Chondrocyte (in vitro differentiated cells): ENCODE results near the gene CLIP4. TPM values are rescaled to one million over a fixed set of nuclear protein-coding genes. Genes with fewer than 3 reads are reported as not detected.

ENCODE experiments used
- DNase-seq: peaks from one replicate; pipeline ENCODE4 v3.0.0; 2021; ENCODE audit warnings: mixed read lengths, low spot score
- H3K27ac Mint-ChIP-seq: one replicate; pipeline ENCODE4 v1.8.0; 2021; ENCODE audit warnings: mild to moderate bottlenecking, moderate library complexity, mixed read lengths; ENCODE audit not compliant: unreplicated experiment
- H3K27me3 Mint-ChIP-seq: 2 replicates; pipeline ENCODE4 v1.8.0; 2021; ENCODE audit warnings: low read depth, mixed read lengths
- H3K36me3 Mint-ChIP-seq: 2 replicates; pipeline ENCODE4 v1.8.0; 2021; ENCODE audit warnings: low read depth, mixed read lengths
- H3K4me1 Mint-ChIP-seq: 2 replicates; pipeline ENCODE4 v1.8.0; 2021; ENCODE audit warnings: low read depth, mild to moderate bottlenecking, mixed read lengths
- H3K4me3 Mint-ChIP-seq: one replicate; pipeline ENCODE4 v1.8.0; 2021; ENCODE audit warnings: mild to moderate bottlenecking, moderate library complexity, mixed read lengths; ENCODE audit not compliant: unreplicated experiment
- H3K9me3 Mint-ChIP-seq: 2 replicates; pipeline ENCODE4 v1.8.0; 2021; ENCODE audit warnings: low read depth, mixed read lengths
- total RNA-seq: library from RNA; stranded (reverse); gene quantifications from 3 replicates; pipeline ENCODE4 v1.2.1, GENCODE V29; 2021
- TF ChIP-seq, protein P1 (sequence below): fragments of 200-600 bp; sonication (generic); IDR thresholded peaks from 2 replicates; pipeline ENCODE4 v1.5.0; 2021; ENCODE audit warnings: antibody characterized with exemption, mild to moderate bottlenecking, moderate library complexity

The CLIP4 gene
- total RNA-seq, 1 donor from 2014 or later = 30.1 TPM

DNA sequence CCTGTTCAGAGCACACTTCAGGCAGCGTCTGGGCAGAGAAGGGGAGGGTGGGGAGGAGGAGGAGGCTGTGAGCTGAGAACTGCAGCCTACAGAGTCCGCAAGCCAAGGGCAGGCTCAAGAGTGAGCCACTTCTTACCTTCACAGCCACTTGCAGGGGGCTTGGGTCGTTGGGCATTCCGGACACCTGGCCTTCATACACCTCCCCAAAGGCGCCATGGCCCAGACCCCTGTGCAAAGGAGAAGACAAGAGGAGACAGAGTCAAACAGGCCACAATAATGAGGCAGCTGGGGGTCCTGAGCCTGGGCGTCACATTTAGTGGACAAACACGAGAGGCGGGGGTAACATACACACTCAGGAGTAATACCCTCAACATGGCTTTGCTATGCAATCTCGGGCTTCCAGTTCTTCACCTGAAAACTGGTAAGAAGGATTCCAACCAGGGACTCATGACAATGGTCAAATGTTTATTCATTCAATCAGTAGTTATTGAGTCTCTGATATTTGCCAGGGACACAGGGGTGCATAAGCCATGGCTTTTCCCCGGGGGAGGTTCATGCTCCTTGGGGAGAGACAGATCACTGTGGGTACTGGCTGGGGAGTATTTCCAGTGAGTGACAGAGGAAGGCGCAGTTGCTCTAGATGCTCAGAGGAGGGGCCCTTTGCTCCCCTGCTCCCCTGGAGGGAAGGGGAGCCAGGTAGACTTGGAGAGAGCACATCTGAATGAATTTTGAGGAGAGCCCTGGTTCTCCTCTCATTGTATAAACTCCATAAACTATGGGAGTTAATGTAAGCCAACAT, 107.4 kb downstream of the CLIP4 start:
- Mint-ChIP-seq H3K4me3 (no peak overlapping the region), H3K4me1 (peaks cover 9% of the 10 kb centered on the region), H3K9me3 (no peaks in the 10 kb centered on the region), H3K27ac (no peak overlapping the region), H3K27me3 (peaks cover 33% of the 10 kb centered on the region), H3K36me3 (no peaks in the 10 kb centered on the region)
- DNase-seq = no peak
- TF ChIP-seq, protein P1, sequence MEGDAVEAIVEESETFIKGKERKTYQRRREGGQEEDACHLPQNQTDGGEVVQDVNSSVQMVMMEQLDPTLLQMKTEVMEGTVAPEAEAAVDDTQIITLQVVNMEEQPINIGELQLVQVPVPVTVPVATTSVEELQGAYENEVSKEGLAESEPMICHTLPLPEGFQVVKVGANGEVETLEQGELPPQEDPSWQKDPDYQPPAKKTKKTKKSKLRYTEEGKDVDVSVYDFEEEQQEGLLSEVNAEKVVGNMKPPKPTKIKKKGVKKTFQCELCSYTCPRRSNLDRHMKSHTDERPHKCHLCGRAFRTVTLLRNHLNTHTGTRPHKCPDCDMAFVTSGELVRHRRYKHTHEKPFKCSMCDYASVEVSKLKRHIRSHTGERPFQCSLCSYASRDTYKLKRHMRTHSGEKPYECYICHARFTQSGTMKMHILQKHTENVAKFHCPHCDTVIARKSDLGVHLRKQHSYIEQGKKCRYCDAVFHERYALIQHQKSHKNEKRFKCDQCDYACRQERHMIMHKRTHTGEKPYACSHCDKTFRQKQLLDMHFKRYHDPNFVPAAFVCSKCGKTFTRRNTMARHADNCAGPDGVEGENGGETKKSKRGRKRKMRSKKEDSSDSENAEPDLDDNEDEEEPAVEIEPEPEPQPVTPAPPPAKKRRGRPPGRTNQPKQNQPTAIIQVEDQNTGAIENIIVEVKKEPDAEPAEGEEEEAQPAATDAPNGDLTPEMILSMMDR = no peak

DNA sequence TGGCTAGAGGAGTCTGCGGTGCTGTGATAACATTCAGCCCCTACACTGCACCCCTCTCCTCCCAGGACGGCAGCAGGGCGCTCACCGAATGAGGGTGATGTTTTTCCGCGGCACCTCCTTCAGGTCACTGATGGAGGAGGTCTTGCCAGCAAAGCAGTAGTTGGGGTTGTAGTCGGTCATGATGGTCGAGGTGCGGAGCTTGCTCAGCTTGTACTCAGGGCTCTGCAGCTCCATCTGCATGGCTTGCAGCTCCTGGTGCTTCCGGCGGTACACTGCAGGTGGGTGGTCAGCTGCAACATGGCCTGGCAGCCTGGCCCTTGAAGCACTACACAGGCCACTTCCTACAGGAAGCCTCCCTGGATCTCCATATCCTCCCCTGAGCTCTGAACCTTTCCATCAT, 108.0 kb downstream of the CLIP4 start:
- no peaks in the 10 kb centered on the region for H3K9me3 Mint-ChIP-seq
- H3K4me1 Mint-ChIP-seq = peaks cover 12% of the 10 kb centered on the region
- H3K27me3 Mint-ChIP-seq = peaks cover 39% of the 10 kb centered on the region
- TF ChIP-seq, protein P1 = no peak
- DNase-seq = no peak
- no peak overlapping the region for H3K27ac Mint-ChIP-seq
- H3K4me3 Mint-ChIP-seq = no peak overlapping the region
- H3K36me3 Mint-ChIP-seq = no peaks in the 10 kb centered on the region

DNA sequence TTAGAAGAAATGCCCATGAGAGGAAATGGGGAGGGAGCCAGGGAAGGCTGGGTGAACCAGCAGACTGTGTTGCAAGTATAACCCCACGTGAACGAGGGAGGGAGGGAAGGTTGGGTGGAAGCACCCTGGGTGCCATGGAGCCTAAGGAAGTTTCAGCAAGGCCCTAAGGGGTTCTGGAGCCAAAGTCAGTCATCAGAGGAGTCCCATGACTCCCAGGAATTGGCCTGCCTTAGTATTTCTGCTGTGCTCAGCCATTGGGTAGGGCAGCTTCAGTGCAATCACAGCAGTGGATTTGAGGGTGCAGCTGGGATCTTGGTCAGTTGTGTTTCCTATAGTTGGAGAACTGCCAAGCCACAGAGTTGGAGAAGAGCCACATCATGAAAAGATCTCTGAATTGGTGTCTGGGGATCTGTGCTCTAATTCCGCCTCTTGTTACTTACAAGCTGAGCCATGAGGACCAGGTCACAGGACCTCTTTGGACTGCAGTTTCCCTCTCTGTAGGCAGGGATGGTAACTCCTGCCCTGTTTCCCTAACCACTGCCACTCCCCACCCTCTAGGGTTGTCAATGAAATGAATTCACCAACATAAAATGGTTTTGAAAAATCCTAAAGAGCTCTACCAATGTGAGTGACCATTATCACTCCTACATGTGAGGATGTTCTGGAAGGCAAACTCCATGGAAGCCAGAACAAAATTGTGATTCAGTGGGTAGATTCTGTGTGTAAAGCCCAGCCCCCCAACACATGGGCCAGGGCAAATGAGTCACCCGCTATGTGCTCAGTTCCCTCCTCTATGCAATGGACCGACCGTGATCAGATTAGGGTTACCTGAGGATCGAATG, 108.9 kb downstream of the CLIP4 start:
- Mint-ChIP-seq H3K27me3 (peaks cover 42% of the 10 kb centered on the region), H3K4me3 (no peak overlapping the region)
- no peak for DNase-seq

DNA sequence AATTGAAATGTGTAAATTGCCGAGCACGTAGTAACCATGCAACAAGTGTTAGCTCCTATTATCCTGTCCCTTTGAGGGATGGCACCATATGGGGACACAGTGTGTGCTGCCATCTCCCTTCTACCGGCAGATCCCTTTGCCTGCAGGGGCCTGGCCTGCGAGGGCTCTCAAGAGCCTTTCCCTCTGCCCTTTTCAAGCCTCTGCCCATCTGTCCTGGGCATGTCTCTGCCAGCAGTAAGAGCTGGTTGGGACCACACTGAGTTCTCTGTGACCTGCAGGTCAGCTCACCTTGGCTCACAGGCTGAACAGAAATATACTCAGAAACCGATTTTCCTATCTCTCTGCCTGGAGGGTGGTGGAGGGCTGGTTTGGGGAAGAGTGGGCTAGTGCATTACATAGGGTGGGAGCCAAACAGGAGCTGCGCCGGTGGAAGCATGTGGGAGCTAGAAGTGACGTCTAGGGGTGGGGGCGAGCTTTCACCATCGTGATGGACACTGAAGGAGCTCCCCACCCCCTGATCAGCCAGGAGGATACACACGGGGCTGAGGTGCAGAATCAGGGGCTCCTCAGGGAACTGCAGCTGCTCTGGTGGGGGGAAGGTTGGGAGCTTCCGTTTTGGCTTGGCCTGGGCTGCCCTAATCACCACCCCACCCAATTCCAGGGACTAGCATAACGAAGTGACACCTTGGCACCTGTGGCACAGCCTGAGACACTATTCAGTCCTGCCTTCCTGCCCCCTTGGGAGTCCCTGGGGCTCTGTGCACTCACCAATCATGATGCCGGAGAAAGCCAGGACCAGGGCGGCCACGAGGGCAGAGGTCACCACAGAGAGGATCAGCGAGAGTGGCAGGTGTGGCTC, 109.7 kb downstream of the CLIP4 start:
- H3K36me3 Mint-ChIP-seq = no peaks in the 10 kb centered on the region
- no peak for DNase-seq

More for the DNA sequence above, 108.9 kb downstream of the CLIP4 start:
- Mint-ChIP-seq H3K9me3 (no peaks in the 10 kb centered on the region), H3K27ac (no peak overlapping the region), H3K4me1 (peaks cover 14% of the 10 kb centered on the region), H3K36me3 (no peaks in the 10 kb centered on the region)
- TF ChIP-seq, protein P1 = no peak

More for the DNA sequence above, 109.7 kb downstream of the CLIP4 start:
- Mint-ChIP-seq H3K9me3 (no peaks in the 10 kb centered on the region), H3K27ac (no peak overlapping the region), H3K4me1 (peaks cover 14% of the 10 kb centered on the region), H3K27me3 (peaks cover 44% of the 10 kb centered on the region), H3K4me3 (no peak overlapping the region)
- TF ChIP-seq, protein P1 = no peak
